Measurements from ENCODE around the gene RBM26. TPM values are rescaled to one million over a fixed set of nuclear protein-coding genes. Genes with fewer than 3 reads are reported as not detected.
"Not testable (repeated sequence)": the region's sequence is repeated elsewhere in the genome, so short reads cannot be mapped to it uniquely, and the experiment has no call there.

The RBM26 gene
- total RNA-seq, 1 donor from 2014 or later: 14.7 TPM

- DNase-seq (ENCODE audit: low read depth in 2 of 2): no peak
Measured at GRCh38 chr13:79281339-79281747, 124.7 kb downstream of the RBM26 start.

- not testable (repeated sequence) for DNase-seq (ENCODE audit: low read depth in 2 of 2)
Measured at GRCh38 chr13:79279735-79280134, 126.3 kb downstream of the RBM26 start.

GRCh38 chr13:79273045-79273444 lies 133.0 kb downstream of the RBM26 start:
- no peak for DNase-seq (ENCODE audit: low read depth in 2 of 2)

- no peak for DNase-seq (ENCODE audit: low read depth in 2 of 2)
Measured at GRCh38 chr13:79271616-79272015, 134.4 kb downstream of the RBM26 start.

- DNase-seq (ENCODE audit: low read depth in 2 of 2): no peak
Measured at GRCh38 chr13:79270859-79271258, 135.2 kb downstream of the RBM26 start.

Other genes starting within 250 kb of the RBM26 start
- 16.3 and 22.2 TPM in 2 replicates for gene NDFIP2, start 74.9 kb upstream of the RBM26 start, total RNA-seq

All from lung microvascular endothelial cell (primary cell).